Suppressor macrophage treated with lipopolysaccharide for 4 hours (primary cell): ENCODE measurements around the gene UGT1A4.

Experiments used
- DNase-seq: peaks from one replicate; pipeline ENCODE4 v3.0.0-alpha.2; 2020

Gene UGT1A4

GRCh38 chr2:233718552-233718951 is at the start of gene UGT1A4:
UGT1A4 (plus strand) TSS chr2:233718736; CDS start chr2:233718821, 85 bp downstream.
- no peak for DNase-seq

GRCh38 chr2:233671290-233672161 is 47.0 kb upstream of the UGT1A4 start, which contains the start of gene UGT1A9:
UGT1A9 (plus strand) TSS chr2:233671898; CDS start chr2:233671935, 37 bp downstream.
- DNase-seq: no peak

- DNase-seq: no peak
Observed at GRCh38 chr2:233672886-233673285, 45.6 kb upstream of the UGT1A4 start.

GRCh38 chr2:233673896-233674295 is 44.6 kb upstream of the UGT1A4 start:
- no peak for DNase-seq

- DNase-seq: no peak
Observed at GRCh38 chr2:233674314-233674713, 44.2 kb upstream of the UGT1A4 start.

- DNase-seq: no peak
Observed at GRCh38 chr2:233674995-233675394, 43.5 kb upstream of the UGT1A4 start.

- DNase-seq: no peak
Observed at GRCh38 chr2:233676046-233676445, 42.5 kb upstream of the UGT1A4 start.

GRCh38 chr2:233679196-233679595 is 39.3 kb upstream of the UGT1A4 start:
- no peak for DNase-seq

GRCh38 chr2:233680361-233681045 is 38.0 kb upstream of the UGT1A4 start:
- peak; percentile 32 for DNase-seq

GRCh38 chr2:233681521-233682099 is 36.9 kb upstream of the UGT1A4 start, which contains the start of gene UGT1A7:
UGT1A7 (plus strand) TSS chr2:233681901; CDS start chr2:233681938, 37 bp downstream.
- DNase-seq: no peak

- no peak for DNase-seq
Observed at GRCh38 chr2:233684640-233685039, 33.9 kb upstream of the UGT1A4 start.

- no peak for DNase-seq
Observed at GRCh38 chr2:233686928-233687327, 31.6 kb upstream of the UGT1A4 start.

- DNase-seq: no peak
Observed at GRCh38 chr2:233688341-233688740, 30.2 kb upstream of the UGT1A4 start.

- no peak for DNase-seq
Observed at GRCh38 chr2:233689031-233689430, 29.5 kb upstream of the UGT1A4 start.

GRCh38 chr2:233689501-233689900 is 29.0 kb upstream of the UGT1A4 start:
- DNase-seq: no peak

- no peak for DNase-seq
Observed at GRCh38 chr2:233690444-233690843, 28.1 kb upstream of the UGT1A4 start.

GRCh38 chr2:233691443-233692433 is 26.8 kb upstream of the UGT1A4 start:
- no peak for DNase-seq

GRCh38 chr2:233692648-233693047 is 25.9 kb upstream of the UGT1A4 start, which contains the start of gene UGT1A6:
UGT1A6 (plus strand) TSS chr2:233692890; CDS start chr2:233693005, 115 bp downstream.
- DNase-seq: no peak

- no peak for DNase-seq
Observed at GRCh38 chr2:233693963-233694362, 24.6 kb upstream of the UGT1A4 start.

GRCh38 chr2:233698740-233699139 is 19.8 kb upstream of the UGT1A4 start:
- no peak for DNase-seq

GRCh38 chr2:233699424-233700027 is 19.0 kb upstream of the UGT1A4 start:
- DNase-seq: no peak
